Neutrophil (primary cell): ENCODE results near the gene CCL1.
"Not testable (repeated sequence)": the region's sequence is repeated elsewhere in the genome, so short reads cannot be mapped to it uniquely, and the experiment has no call there.

Source experiments
- H3K27ac ChIP-seq: fragments of 200-600 bp; sonication (generic); 2 replicates; pipeline ENCODE4 v1.5.1; 2016; ENCODE audit warnings: mild to moderate bottlenecking, moderate library complexity
- H3K27me3 ChIP-seq: fragments of 200-600 bp; sonication (generic); 2 replicates; pipeline ENCODE4 v1.6.0; 2016; ENCODE audit warnings: mild to moderate bottlenecking
- H3K36me3 ChIP-seq: fragments of 200-600 bp; sonication (generic); 2 replicates; pipeline ENCODE4 v1.5.1; 2017
- H3K4me1 ChIP-seq, 2 experiments: fragments of 200-600 bp in 1 of 2; sonication (generic) in 1 of 2; 1 replicate in 1 of 2; 2 replicates in 1 of 2; pipeline versions ENCODE4 v1.5.1 to v1.6.1; 2013 to 2016; ENCODE audit warnings: low read depth in 1 of 2, low read length in 1 of 2, mild to moderate bottlenecking in 1 of 2, moderate library complexity in 1 of 2; ENCODE audit not compliant: control insufficient read depth in 1 of 2, insufficient read depth in 1 of 2
- H3K4me3 ChIP-seq, 2 experiments: fragments of 200-600 bp in 1 of 2; sonication (generic) in 1 of 2; 1 replicate in 1 of 2; 2 replicates in 1 of 2; pipeline ENCODE4 v1.5.1; 2013 to 2016; ENCODE audit warnings: low read depth in 1 of 2, low read length in 1 of 2, mild to moderate bottlenecking in 1 of 2, moderate library complexity in 1 of 2
- H3K9me3 ChIP-seq: fragments of 200-600 bp; sonication (generic); 2 replicates; pipeline ENCODE4 v1.5.1; 2016
- TF ChIP-seq, protein P1 (sequence below): fragments of 200-600 bp; sonication (generic); IDR thresholded peaks from 2 replicates; pipeline ENCODE4 v1.5.1; 2016; ENCODE audit warnings: antibody characterized with exemption

CCL1 gene

DNA sequence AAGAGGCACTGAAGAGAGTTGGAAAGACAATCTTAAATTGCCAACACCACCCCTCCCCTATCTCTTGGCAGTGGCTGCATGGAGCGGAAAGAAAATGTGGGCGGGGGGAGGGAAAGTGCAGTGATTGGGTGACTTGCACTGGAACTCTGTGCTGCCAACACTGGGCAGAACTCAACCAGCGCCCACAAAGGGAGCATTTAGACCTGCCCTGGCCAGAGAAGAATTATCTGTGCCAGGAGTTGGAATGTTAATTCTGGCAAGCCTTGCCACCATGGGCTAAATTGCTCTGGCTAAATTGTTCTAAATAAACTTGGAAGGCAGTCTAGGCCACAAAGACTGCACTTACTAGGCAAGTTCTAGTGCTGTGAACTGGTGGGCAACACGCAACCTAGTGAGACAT, 13.3 kb downstream of the CCL1 start:
- no peaks in the 10 kb centered on the region for H3K9me3 ChIP-seq
- H3K27ac ChIP-seq: no peak overlapping the region
- H3K36me3 ChIP-seq: no peaks in the 10 kb centered on the region
- H3K4me3 ChIP-seq: no peak overlapping the region
- H3K4me1 ChIP-seq: no peaks in the 10 kb centered on the region
- TF ChIP-seq, protein P1, sequence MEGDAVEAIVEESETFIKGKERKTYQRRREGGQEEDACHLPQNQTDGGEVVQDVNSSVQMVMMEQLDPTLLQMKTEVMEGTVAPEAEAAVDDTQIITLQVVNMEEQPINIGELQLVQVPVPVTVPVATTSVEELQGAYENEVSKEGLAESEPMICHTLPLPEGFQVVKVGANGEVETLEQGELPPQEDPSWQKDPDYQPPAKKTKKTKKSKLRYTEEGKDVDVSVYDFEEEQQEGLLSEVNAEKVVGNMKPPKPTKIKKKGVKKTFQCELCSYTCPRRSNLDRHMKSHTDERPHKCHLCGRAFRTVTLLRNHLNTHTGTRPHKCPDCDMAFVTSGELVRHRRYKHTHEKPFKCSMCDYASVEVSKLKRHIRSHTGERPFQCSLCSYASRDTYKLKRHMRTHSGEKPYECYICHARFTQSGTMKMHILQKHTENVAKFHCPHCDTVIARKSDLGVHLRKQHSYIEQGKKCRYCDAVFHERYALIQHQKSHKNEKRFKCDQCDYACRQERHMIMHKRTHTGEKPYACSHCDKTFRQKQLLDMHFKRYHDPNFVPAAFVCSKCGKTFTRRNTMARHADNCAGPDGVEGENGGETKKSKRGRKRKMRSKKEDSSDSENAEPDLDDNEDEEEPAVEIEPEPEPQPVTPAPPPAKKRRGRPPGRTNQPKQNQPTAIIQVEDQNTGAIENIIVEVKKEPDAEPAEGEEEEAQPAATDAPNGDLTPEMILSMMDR: no peak
- H3K27me3 ChIP-seq: no peaks in the 10 kb centered on the region

DNA sequence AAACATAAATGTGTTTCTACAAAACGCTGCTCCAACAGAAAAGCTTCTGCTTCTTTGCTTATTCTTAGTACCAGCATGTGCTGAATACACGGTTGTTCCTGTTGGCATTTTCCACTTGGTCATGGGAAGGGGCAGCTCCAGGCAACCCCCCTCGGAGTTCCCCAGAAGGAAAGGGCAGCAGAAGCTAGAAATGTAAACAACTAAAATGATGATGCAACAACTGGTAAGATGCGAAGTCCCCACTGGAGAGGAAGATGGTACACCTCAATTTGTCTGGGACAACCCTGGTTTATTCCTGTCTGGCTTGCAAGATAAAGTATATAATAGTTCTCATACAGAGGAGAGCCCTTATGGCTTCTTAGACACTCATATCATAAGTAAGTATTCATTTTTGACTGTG, 16.0 kb downstream of the CCL1 start:
- Histone ChIP-seq H3K4me1 (no peaks in the 10 kb centered on the region), H3K36me3 (no peaks in the 10 kb centered on the region), H3K4me3 (no peak overlapping the region), H3K27me3 (no peaks in the 10 kb centered on the region), H3K9me3 (no peaks in the 10 kb centered on the region), H3K27ac (no peak overlapping the region)
- TF ChIP-seq, protein P1: no peak

DNA sequence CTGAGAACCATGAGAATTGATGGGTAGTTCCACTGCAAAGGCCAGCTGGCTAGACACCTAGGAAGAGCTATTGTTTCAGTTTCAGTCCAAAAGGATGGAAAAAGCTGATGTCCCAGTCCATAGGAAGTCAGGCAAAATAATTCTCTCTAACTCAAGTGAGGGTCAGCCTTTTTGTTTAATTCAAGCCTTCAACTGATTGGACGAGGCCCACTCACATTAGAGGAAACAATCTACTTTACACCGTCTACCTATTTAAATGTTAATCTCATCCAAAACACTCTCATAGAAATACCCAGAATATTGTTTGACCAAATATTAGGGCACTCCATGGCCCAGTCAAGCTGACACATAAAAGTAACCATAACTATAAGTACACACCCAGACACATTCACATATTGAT, 21.1 kb downstream of the CCL1 start:
- no peaks in the 10 kb centered on the region for H3K27me3 ChIP-seq
- H3K4me3 ChIP-seq: no peak overlapping the region
- H3K36me3 ChIP-seq: no peaks in the 10 kb centered on the region
- H3K9me3 ChIP-seq: no peaks in the 10 kb centered on the region
- H3K4me1 ChIP-seq: no peaks in the 10 kb centered on the region
- no peak overlapping the region for H3K27ac ChIP-seq
- TF ChIP-seq, protein P1: no peak

DNA sequence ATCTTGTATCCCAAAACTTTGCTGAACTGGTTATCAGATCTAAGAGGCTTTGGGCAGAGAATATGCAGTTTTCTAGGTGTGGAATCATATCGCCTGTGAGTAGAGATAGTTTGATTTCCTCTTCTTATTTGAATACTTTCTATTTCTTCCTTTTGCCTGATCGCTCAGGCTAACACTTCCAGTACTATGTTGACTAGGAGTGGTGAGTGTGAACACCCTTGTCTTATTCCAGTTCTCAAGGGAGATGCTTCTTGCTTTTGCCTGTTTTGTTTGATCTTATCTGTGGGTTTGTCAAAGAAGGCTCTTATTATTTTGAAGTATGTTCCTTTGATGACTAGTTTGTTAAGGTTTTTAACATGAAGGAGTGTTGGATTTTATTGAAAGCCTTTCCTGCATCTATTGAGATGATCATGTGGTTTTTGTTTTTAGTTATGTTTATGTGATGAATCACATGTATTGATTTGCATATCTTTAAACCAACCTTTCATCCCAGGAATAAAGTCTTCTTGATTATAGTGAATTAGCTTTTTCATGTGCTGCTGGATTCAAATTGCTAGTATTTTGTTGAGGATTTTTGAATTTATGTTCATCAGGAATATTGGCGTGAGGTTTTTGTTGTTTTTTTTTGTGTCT, 23.8 kb downstream of the CCL1 start:
- no peak overlapping the region for H3K27ac ChIP-seq
- H3K4me3 ChIP-seq: no peak overlapping the region
- H3K4me1 ChIP-seq: no peaks in the 10 kb centered on the region
- no peaks in the 10 kb centered on the region for H3K36me3 ChIP-seq
- TF ChIP-seq, protein P1: no peak
- H3K27me3 ChIP-seq: no peaks in the 10 kb centered on the region
- H3K9me3 ChIP-seq: no peaks in the 10 kb centered on the region

DNA sequence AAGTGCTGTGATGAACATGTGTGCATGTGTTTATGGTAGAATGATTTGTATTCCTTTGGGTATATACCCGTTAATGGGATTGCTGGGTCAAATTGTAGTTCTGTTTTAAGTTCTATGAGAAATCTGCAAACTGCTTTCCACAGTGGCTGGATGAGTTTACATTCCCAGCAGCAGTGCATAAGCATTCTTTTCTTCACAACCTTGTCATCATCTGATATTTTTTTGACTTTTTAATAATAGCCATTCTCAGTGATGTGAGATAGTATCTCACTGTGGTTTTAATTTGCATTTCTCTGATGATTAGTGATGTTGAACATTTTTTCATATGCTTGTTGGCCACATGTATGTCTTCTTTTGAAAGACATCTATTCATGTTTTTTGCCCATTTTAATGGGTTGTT, 25.3 kb downstream of the CCL1 start:
- no peaks in the 10 kb centered on the region for H3K9me3 ChIP-seq
- no peak overlapping the region for H3K27ac ChIP-seq
- H3K27me3 ChIP-seq: no peaks in the 10 kb centered on the region
- no peaks in the 10 kb centered on the region for H3K36me3 ChIP-seq
- H3K4me3 ChIP-seq: no peak overlapping the region
- TF ChIP-seq, protein P1: no peak
- no peaks in the 10 kb centered on the region for H3K4me1 ChIP-seq

DNA sequence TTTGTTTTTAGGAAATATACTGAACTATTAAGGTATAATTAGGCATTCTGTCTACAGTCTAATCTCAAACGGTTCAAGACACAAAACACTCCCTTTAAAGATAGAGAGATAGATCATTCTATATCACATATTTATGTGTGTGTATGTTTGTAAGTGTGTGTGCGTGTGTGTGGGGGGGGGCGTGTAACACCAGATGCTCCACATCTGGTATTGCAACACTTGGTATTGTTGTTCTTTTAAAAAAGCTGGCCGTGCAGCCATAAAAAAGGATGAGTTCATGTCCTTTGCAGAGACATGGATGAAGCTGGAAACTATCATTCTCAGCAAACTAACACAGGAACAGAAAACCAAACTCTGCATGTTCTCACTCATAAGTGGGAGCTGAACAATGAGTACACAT, 35.5 kb downstream of the CCL1 start:
- H3K36me3 ChIP-seq, H3K4me1 ChIP-seq, H3K9me3 ChIP-seq, H3K27ac ChIP-seq, H3K27me3 ChIP-seq, H3K4me3 ChIP-seq: not testable (repeated sequence)
